ENCODE measurements around the gene NDUFAF7.
"Not testable (repeated sequence)": the region's sequence is repeated elsewhere in the genome, so short reads cannot be mapped to it uniquely, and the experiment has no call there.

The NDUFAF7 gene

GRCh38 chr2:37223131-37223530 is 8.3 kb upstream of the NDUFAF7 start:
- H3K4me3 ChIP-seq (ENCODE audit: low read length, poor library complexity, severe bottlenecking), result no peak overlapping the region
- no peak for TF ChIP-seq EZH2phosphoT487 (IDR thresholded peaks at IDR 0.05; ENCODE audit: borderline replicate concordance)
- TF ChIP-seq CTCF (conservative IDR thresholded peaks at IDR 0.05; ENCODE audit: low read length), result no peak
- H3K4me1 ChIP-seq (ENCODE audit: insufficient read depth, low read length, poor library complexity, severe bottlenecking), result peaks cover 33% of the 10 kb centered on the region
- no peaks in the 10 kb centered on the region for H3K9me3 ChIP-seq (ENCODE audit: insufficient read depth, low read depth, low read length)
- H3K36me3 ChIP-seq (ENCODE audit: insufficient read depth, low read length), result peaks cover 52% of the 10 kb centered on the region; the same call in 1 of the 2 replicates
- H3K9ac ChIP-seq (ENCODE audit: low read depth, low read length, poor library complexity, severe bottlenecking), result no peak overlapping the region
- H2AFZ ChIP-seq (ENCODE audit: low read length), result no peak overlapping the region
- no peaks in the 10 kb centered on the region; the same call in 1 of the 2 replicates for H3F3A ChIP-seq (ENCODE audit: low read depth)
- no peaks in the 10 kb centered on the region for H3K9me2 ChIP-seq (replicated peaks; ENCODE audit: low read depth, low read length)
- H3K79me2 ChIP-seq (ENCODE audit: insufficient read depth, low read length), result peaks cover 44% of the 10 kb centered on the region
- no peaks in the 10 kb centered on the region for H3K27me3 ChIP-seq (ENCODE audit: insufficient read depth, low read length, poor library complexity, severe bottlenecking)
- H3K4me2 ChIP-seq (ENCODE audit: low read depth, low read length, poor library complexity, severe bottlenecking), result peak overlapping the region; percentile 55
- H4K20me1 ChIP-seq (ENCODE audit: insufficient read depth, low read length, poor library complexity, severe bottlenecking), result peaks cover 49% of the 10 kb centered on the region

- no peaks in the 10 kb centered on the region for H3K27me3 ChIP-seq (ENCODE audit: insufficient read depth, low read length, poor library complexity, severe bottlenecking)
- peak overlapping the region; percentile 55 for H3K4me2 ChIP-seq (ENCODE audit: low read depth, low read length, poor library complexity, severe bottlenecking)
- H4K20me1 ChIP-seq (ENCODE audit: insufficient read depth, low read length, poor library complexity, severe bottlenecking), result peaks cover 59% of the 10 kb centered on the region
- no peak overlapping the region for H2AFZ ChIP-seq (ENCODE audit: low read length)
- H3K4me3 ChIP-seq (ENCODE audit: low read length, poor library complexity, severe bottlenecking), result peak overlapping the region; percentile 15
- TF ChIP-seq EZH2phosphoT487 (IDR thresholded peaks at IDR 0.05; ENCODE audit: borderline replicate concordance) (no peak), CTCF (conservative IDR thresholded peaks at IDR 0.05; ENCODE audit: low read length) (no peak)
- H3K9me2 ChIP-seq (replicated peaks; ENCODE audit: low read depth, low read length), result no peaks in the 10 kb centered on the region
- peaks cover 54% of the 10 kb centered on the region; the same call in 1 of the 2 replicates for H3K36me3 ChIP-seq (ENCODE audit: insufficient read depth, low read length)
- no peaks in the 10 kb centered on the region; the same call in 1 of the 2 replicates for H3F3A ChIP-seq (ENCODE audit: low read depth)
- H3K9me3 ChIP-seq (ENCODE audit: insufficient read depth, low read depth, low read length), result no peaks in the 10 kb centered on the region
- peaks cover 38% of the 10 kb centered on the region for H3K4me1 ChIP-seq (ENCODE audit: insufficient read depth, low read length, poor library complexity, severe bottlenecking)
- H3K79me2 ChIP-seq (ENCODE audit: insufficient read depth, low read length), result peaks cover 54% of the 10 kb centered on the region
- H3K9ac ChIP-seq (ENCODE audit: low read depth, low read length, poor library complexity, severe bottlenecking), result no peak overlapping the region
Observed at GRCh38 chr2:37224063-37224462, 7.4 kb upstream of the NDUFAF7 start.

- not testable (repeated sequence) for H3F3A ChIP-seq (ENCODE audit: low read depth); H3K9ac ChIP-seq (ENCODE audit: low read depth, low read length, poor library complexity, severe bottlenecking); H3K9me2 ChIP-seq (replicated peaks; ENCODE audit: low read depth, low read length); H2AFZ ChIP-seq (ENCODE audit: low read length); H3K9me3 ChIP-seq (ENCODE audit: insufficient read depth, low read depth, low read length); H3K27me3 ChIP-seq (ENCODE audit: insufficient read depth, low read length, poor library complexity, severe bottlenecking)
- peaks cover 49% of the 10 kb centered on the region for H3K4me1 ChIP-seq (ENCODE audit: insufficient read depth, low read length, poor library complexity, severe bottlenecking)
- H4K20me1 ChIP-seq (ENCODE audit: insufficient read depth, low read length, poor library complexity, severe bottlenecking), result peaks cover 69% of the 10 kb centered on the region
- peak overlapping the region; percentile 55 for H3K4me2 ChIP-seq (ENCODE audit: low read depth, low read length, poor library complexity, severe bottlenecking)
- H3K4me3 ChIP-seq (ENCODE audit: low read length, poor library complexity, severe bottlenecking), result peak overlapping the region; percentile 15
- H3K36me3 ChIP-seq (ENCODE audit: insufficient read depth, low read length), result peaks cover 47% of the 10 kb centered on the region; the same call in 1 of the 2 replicates
- peaks cover 64% of the 10 kb centered on the region for H3K79me2 ChIP-seq (ENCODE audit: insufficient read depth, low read length)
Observed at GRCh38 chr2:37225129-37225528, 6.3 kb upstream of the NDUFAF7 start.

- H3K4me2 ChIP-seq (ENCODE audit: low read depth, low read length, poor library complexity, severe bottlenecking), result peak overlapping the region; percentile 84
- peak overlapping the region; percentile 61 for H3K4me3 ChIP-seq (ENCODE audit: low read length, poor library complexity, severe bottlenecking)
- no peak overlapping the region for H2AFZ ChIP-seq (ENCODE audit: low read length)
- peak overlapping the region; percentile 33 for H3K9ac ChIP-seq (ENCODE audit: low read depth, low read length, poor library complexity, severe bottlenecking)
- H3K9me2 ChIP-seq (replicated peaks; ENCODE audit: low read depth, low read length), result no peaks in the 10 kb centered on the region
- H3K36me3 ChIP-seq (ENCODE audit: insufficient read depth, low read length), result peaks cover 31% of the 10 kb centered on the region; the same call in 1 of the 2 replicates
- no peaks in the 10 kb centered on the region for H3K27me3 ChIP-seq (ENCODE audit: insufficient read depth, low read length, poor library complexity, severe bottlenecking)
- peaks cover 81% of the 10 kb centered on the region for H3K79me2 ChIP-seq (ENCODE audit: insufficient read depth, low read length)
- no peak for TF ChIP-seq EZH2phosphoT487 (IDR thresholded peaks at IDR 0.05; ENCODE audit: borderline replicate concordance)
- peaks cover 80% of the 10 kb centered on the region for H4K20me1 ChIP-seq (ENCODE audit: insufficient read depth, low read length, poor library complexity, severe bottlenecking)
- peaks cover 55% of the 10 kb centered on the region for H3K4me1 ChIP-seq (ENCODE audit: insufficient read depth, low read length, poor library complexity, severe bottlenecking)
- no peaks in the 10 kb centered on the region for H3K9me3 ChIP-seq (ENCODE audit: insufficient read depth, low read depth, low read length)
- H3F3A ChIP-seq (ENCODE audit: low read depth), result no peaks in the 10 kb centered on the region
Observed at GRCh38 chr2:37226863-37227262, 4.6 kb upstream of the NDUFAF7 start.
